GM18858 (cell line): ENCODE data around the gene ITIH6.
"Not testable (repeated sequence)": the region's sequence is repeated elsewhere in the genome, so short reads cannot be mapped to it uniquely, and the experiment has no call there.

Experiments used
- ATAC-seq: cut with Tn5 transposase; IDR thresholded peaks from one replicate; pipeline ENCODE4 v1.9.1; 2021; ENCODE audit not compliant: unreplicated experiment

Gene ITIH6

GRCh38 chrX:54798137-54798536 is at the start of gene ITIH6:
Gene ITIH6, minus strand, starts transcription at chrX:54798255. Its CDS starts 45 bp downstream, at chrX:54798210.
- no peak for ATAC-seq

- not testable (repeated sequence) for ATAC-seq
Observed at GRCh38 chrX:54847700-54848099, 49.6 kb upstream of the ITIH6 start.

- no peak for ATAC-seq
Observed at GRCh38 chrX:54843050-54843449, 45.0 kb upstream of the ITIH6 start.

GRCh38 chrX:54842607-54843006 is 44.6 kb upstream of the ITIH6 start:
- no peak for ATAC-seq

- ATAC-seq, result not testable (repeated sequence)
Observed at GRCh38 chrX:54841184-54841874, 43.3 kb upstream of the ITIH6 start.

- ATAC-seq, result no peak
Observed at GRCh38 chrX:54838583-54838982, 40.5 kb upstream of the ITIH6 start.

GRCh38 chrX:54826598-54826997 is 28.5 kb upstream of the ITIH6 start:
- no peak for ATAC-seq

GRCh38 chrX:54825716-54826438 is 27.8 kb upstream of the ITIH6 start:
- no peak for ATAC-seq

GRCh38 chrX:54824722-54825121 is 26.7 kb upstream of the ITIH6 start:
- ATAC-seq, result no peak

GRCh38 chrX:54824195-54824594 is 26.1 kb upstream of the ITIH6 start:
- no peak for ATAC-seq

- ATAC-seq, result no peak
Observed at GRCh38 chrX:54821310-54821709, 23.3 kb upstream of the ITIH6 start.

GRCh38 chrX:54820737-54821136 is 22.7 kb upstream of the ITIH6 start:
- ATAC-seq, result no peak

- ATAC-seq, result no peak
Observed at GRCh38 chrX:54819201-54819600, 21.1 kb upstream of the ITIH6 start.

- no peak for ATAC-seq
Observed at GRCh38 chrX:54818221-54818620, 20.2 kb upstream of the ITIH6 start.

- no peak for ATAC-seq
Observed at GRCh38 chrX:54817220-54817820, 19.3 kb upstream of the ITIH6 start.

GRCh38 chrX:54812306-54812705 is 14.3 kb upstream of the ITIH6 start:
- no peak for ATAC-seq

- no peak for ATAC-seq
Observed at GRCh38 chrX:54811301-54811885, 13.3 kb upstream of the ITIH6 start.

- no peak for ATAC-seq
Observed at GRCh38 chrX:54810532-54810931, 12.5 kb upstream of the ITIH6 start.

GRCh38 chrX:54808605-54809483 is 10.8 kb upstream of the ITIH6 start:
- peak; percentile 66 for ATAC-seq

- peak; percentile 7 for ATAC-seq
Observed at GRCh38 chrX:54808109-54808604, 10.1 kb upstream of the ITIH6 start.
